SH-SY5Y (cell line): Measurements from ENCODE around the gene MCF2L.

Experiments
- GATA2 ChIP-seq: IDR thresholded peaks from 2 replicates; pipeline ENCODE4 v1.6.1; 2011; ENCODE audit warnings: mild to moderate bottlenecking, low read depth, low read length
- GATA3 ChIP-seq: IDR thresholded peaks from 2 replicates; pipeline ENCODE4 v1.6.1; 2011; ENCODE audit warnings: low read depth, mild to moderate bottlenecking, low read length, moderate library complexity

DNA sequence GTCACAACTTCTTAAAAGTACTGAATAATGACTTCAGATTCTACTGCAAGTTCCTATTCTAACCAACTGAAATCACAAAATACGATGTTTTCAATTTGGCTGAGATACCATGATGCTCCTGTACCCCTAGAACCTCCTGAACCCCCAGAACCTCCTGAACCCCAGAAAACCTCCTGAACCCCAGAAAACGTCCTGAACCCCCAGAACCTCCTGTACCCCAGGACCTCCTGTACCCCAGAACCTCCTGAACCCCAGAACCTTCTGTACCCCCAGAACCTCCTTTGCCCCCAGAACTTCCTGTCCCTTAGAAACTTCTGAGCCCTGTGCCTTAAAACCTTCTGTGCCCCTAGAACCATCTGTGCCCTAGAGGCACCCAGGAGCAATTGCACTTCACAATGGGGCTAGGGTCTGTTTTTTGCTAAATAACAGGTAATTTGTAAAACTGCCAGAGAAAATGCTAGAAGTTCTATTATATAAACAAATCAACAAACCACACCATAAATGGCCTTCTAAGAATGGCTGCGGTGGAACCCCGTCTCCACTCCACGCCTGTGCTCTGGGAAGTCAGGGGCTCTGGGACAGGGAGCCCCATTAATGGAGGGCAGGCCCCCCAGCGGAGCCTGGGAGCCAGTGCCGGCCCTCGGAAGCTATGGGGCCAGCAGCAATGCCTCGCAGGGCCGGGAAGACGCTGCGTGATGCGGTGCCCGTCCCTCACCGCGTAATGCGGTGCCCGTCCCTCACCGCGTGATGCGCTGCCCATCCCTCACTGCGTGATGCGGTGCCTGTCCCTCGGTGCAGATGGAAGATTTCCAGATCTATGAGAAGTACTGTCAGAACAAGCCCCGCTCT is 115.3 kb downstream of the MCF2L start:
- TF ChIP-seq GATA3 (no peak), GATA2 (no peak)
